AG09319 (cell line): Measurements from ENCODE around the gene WBP1L.
"Not testable (repeated sequence)": the region's sequence is repeated elsewhere in the genome, so short reads cannot be mapped to it uniquely, and the experiment has no call there.

Source experiments
- DNase-seq: peaks from one replicate; pipeline ENCODE4 v3.0.0-alpha.2; 2010; ENCODE audit warnings: low read depth; ENCODE audit errors: extremely low read depth
- TF ChIP-seq, protein P1 (sequence below): IDR thresholded peaks from 2 replicates; pipeline ENCODE4 v1.5.1; 2011; ENCODE audit warnings: low read depth, mild to moderate bottlenecking, inconsistent platforms, low read length, moderate library complexity

The WBP1L gene

GRCh38 chr10:102714621-102715455 lies 28.9 kb upstream of the WBP1L start, which contains the start of gene SFXN2:
Gene SFXN2 (plus strand): TSS chr10:102714636. CDS start chr10:102726637, 12,001 bp downstream.
- TF ChIP-seq, protein P1, sequence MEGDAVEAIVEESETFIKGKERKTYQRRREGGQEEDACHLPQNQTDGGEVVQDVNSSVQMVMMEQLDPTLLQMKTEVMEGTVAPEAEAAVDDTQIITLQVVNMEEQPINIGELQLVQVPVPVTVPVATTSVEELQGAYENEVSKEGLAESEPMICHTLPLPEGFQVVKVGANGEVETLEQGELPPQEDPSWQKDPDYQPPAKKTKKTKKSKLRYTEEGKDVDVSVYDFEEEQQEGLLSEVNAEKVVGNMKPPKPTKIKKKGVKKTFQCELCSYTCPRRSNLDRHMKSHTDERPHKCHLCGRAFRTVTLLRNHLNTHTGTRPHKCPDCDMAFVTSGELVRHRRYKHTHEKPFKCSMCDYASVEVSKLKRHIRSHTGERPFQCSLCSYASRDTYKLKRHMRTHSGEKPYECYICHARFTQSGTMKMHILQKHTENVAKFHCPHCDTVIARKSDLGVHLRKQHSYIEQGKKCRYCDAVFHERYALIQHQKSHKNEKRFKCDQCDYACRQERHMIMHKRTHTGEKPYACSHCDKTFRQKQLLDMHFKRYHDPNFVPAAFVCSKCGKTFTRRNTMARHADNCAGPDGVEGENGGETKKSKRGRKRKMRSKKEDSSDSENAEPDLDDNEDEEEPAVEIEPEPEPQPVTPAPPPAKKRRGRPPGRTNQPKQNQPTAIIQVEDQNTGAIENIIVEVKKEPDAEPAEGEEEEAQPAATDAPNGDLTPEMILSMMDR = no peak
- no peak for DNase-seq

DNA sequence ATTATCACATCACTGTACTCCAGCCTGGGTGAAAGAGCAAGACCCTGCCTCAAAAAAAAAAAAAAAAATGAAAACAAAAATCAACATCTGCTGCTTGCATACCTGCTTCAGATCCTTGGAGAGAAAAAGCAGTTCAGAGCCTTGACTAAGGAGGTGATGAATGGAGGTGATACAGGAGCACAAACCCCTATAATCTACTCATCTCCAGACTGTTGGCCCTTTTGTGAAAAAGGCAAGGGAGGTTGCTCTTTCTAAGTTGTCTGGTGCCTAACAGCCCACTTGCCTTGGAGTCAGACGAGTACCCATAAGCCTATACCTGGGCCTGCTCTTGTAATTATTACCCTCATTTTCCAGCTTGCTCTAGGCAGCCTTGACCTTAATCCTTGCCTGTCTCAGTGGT lies 27.9 kb upstream of the WBP1L start:
- DNase-seq = no peak
- TF ChIP-seq, protein P1 = no peak

GRCh38 chr10:102716900-102717565 lies 26.7 kb upstream of the WBP1L start:
- not testable (repeated sequence) for DNase-seq

- DNase-seq = no peak
- TF ChIP-seq, protein P1 = no peak
These were observed 25.5 kb upstream of the WBP1L start for GRCh38 chr10:102718220-102718619.

DNA sequence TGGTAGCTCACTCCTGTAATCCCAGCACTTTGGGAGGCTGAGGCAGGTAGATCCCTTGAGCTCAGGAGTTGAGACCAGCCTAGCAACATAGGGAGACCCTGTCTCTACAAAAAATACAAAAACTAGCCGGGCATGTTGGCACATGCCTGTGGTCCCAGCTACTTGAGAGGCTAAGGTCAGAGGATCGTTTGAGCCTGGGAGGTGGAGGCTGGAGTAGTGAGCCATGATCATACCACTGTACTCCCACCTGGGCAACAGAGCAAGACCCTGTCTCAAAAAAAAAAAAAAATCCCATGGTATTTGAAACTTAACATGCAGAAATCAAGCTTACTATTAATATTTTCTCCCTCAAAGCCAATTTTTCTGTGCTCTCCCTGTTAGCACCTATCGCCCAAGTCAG lies 23.4 kb upstream of the WBP1L start:
- TF ChIP-seq, protein P1 = no peak
- DNase-seq = no peak

GRCh38 chr10:102720775-102721301 lies 22.9 kb upstream of the WBP1L start:
- TF ChIP-seq, protein P1 = no peak
- DNase-seq = no peak

DNA sequence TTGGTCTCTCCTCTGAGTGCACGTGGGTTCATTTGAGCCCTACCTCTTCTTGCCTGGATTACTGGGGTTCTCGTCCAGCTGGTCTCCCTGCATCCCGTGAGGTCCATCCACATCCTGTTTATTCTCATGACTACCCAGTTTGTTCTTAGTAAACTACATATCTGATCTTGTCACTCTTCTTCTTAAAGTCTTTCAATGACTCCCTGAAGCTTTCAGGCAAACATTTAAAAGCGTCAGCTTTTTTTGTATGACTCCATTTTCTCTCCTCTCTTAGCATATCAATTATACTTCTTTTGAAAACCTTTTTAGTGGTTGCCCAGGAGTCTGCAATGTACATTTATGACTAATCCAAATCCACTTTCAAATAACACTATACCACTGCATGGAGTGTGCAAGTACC lies 21.8 kb upstream of the WBP1L start:
- TF ChIP-seq, protein P1 = no peak
- no peak for DNase-seq
